T-helper 2 cell treated with Interferon-gamma antibody and Interleukin-4, amounts not matched to agents 100 ng/mL and 5 ng/mL, for 36 hours (primary cell): ENCODE data around the gene DCDC2C. TPM values are rescaled to one million over a fixed set of nuclear protein-coding genes. Genes with fewer than 3 reads are reported as not detected.

Source experiments
- intact Hi-C: fragments of 100-400 bp; cut with micrococcal nuclease; formaldehyde crosslinking; loops from one replicate; pipeline ENCODE4 v1.15.1; 2023
- total RNA-seq: library from RNA; stranded (reverse); gene quantifications from 2 replicates; pipeline ENCODE4 v1.2.3, GENCODE V29; 2022

Gene DCDC2C
- total RNA-seq, 1 donor from 2014 or later, result not detected

GRCh38 chr2:3709225-3709624 lies 5.8 kb downstream of the DCDC2C start:
- intact Hi-C loops, result no loop called here

- intact Hi-C loops, result no loop called here
Measured at GRCh38 chr2:3712424-3712823, 9.0 kb downstream of the DCDC2C start.

GRCh38 chr2:3712831-3713503 lies 9.6 kb downstream of the DCDC2C start:
- intact Hi-C loops, result no loop called here

- intact Hi-C loops, result no loop called here
Measured at GRCh38 chr2:3718679-3719078, 15.3 kb downstream of the DCDC2C start.

- intact Hi-C loops, result loop anchor here (5.0 kb wide), 1 partner anchor 102 kb away; no protein-coding TSS in a partner anchor
Measured at GRCh38 chr2:3725002-3725401, 21.6 kb downstream of the DCDC2C start.

GRCh38 chr2:3725458-3726250 lies 22.3 kb downstream of the DCDC2C start:
- intact Hi-C loops, result loop anchor here (5.0 kb wide), 1 partner anchor 102 kb away; no protein-coding TSS in a partner anchor

GRCh38 chr2:3726511-3726910 lies 23.1 kb downstream of the DCDC2C start:
- intact Hi-C loops, result loop anchor here (5.0 kb wide), 1 partner anchor 101 kb away; no protein-coding TSS in a partner anchor

DNA sequence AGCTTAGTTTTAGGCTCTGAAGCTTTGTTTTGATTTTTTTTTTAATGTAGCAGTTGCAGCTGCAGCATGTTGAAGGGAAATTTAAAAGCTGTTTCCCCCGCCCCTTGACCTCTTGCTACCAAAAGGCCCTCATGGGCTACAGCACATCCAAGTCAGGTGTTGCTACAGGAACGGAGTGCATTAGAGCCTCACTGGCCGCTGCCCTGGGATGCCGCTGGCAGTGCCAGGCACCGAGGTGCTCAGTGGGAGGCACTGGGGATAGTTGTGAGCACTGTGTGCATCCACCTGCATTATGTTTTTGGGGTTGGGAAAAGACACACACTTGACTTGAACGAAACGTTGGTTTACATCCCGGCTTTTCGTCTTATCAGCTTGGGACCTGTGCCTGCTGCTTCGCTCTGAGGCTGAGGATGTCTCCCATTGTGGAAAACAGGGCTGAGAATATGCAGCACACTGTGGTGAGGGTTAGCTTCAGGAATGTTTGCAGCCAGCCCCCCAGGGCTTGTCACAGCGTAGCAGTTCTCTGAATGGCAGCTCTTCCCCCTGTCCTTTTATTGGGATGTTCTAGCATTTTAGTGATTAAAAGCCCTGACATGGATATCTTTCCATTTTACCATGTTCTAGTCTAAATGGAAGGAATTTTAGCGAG lies 24.1 kb downstream of the DCDC2C start:
- intact Hi-C loops, result loop anchor here (1.0 to 5.0 kb wide), 2 partner anchors 54 to 100 kb away; no protein-coding TSS in a partner anchor

DNA sequence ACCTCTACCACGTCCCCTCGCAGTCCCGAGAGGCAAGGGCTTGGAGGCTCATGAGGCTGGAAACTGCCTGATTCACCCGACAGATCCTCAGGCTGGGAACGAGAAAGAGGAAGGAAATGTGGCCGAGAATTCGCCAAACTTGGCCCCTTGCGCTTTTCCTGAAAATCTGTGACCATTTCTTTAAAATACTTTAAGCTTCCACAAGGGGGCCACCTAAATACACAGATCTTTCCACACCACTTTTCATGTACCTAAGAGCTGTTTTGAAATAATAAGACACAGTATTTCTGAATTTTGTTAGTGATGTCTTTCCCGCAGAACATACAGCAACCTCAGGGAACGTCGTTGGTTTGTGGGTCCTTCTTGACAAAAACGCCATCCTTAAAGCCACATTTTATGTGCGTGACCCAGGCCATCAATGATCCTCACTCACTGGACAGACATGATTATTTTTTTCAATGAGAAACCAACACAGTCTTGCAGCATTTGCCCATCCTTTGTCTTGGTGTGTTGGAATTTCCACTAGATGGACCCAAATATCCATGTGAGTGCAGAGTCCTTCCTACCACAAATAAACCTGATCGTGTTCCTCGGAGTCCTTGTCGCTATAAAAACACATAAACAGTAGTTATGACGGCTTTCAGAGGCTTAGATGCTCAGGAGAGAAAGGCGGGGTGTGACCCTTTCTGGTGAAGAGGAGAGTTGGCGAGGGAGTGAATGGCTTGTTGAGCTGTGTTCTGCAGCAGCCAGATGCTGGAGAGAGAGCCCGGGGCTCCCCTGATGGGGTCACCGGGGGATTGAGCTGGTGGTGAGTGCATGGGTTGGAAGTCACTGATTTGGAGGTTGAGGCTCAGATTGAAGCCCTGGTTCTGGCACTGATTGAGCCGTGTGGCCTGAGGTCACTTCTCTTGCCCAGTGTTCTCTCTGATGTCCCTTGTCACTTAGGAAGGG lies 25.0 kb downstream of the DCDC2C start:
- intact Hi-C loops, result loop anchor here (1.0 to 5.0 kb wide), 2 partner anchors 53 to 99 kb away; no protein-coding TSS in a partner anchor

DNA sequence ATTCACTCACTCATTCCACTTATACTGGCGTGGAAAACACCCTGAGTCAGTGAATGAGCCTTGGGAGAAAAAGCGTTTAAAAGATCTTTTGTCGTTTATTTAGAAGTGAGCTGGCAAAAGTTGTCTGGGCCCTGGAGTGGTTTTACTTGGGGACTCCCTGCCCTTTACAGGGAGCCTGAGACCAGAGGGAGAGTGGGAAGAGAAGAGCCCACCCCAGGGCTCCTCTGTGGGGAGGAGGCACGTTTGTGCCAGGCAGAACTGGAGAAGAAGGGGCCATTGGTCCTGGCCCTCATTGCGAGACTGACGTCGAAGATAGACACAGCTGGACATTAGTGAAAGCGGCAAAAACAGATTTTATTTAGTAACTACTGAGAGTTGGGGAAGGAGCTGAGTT lies 25.7 kb downstream of the DCDC2C start:
- intact Hi-C loops, result loop anchor here (5.0 kb wide), 1 partner anchor 98 kb away; no protein-coding TSS in a partner anchor

GRCh38 chr2:3729786-3730185 lies 26.4 kb downstream of the DCDC2C start:
- intact Hi-C loops, result loop anchor here (5.0 kb wide), 1 partner anchor 98 kb away; no protein-coding TSS in a partner anchor

DNA sequence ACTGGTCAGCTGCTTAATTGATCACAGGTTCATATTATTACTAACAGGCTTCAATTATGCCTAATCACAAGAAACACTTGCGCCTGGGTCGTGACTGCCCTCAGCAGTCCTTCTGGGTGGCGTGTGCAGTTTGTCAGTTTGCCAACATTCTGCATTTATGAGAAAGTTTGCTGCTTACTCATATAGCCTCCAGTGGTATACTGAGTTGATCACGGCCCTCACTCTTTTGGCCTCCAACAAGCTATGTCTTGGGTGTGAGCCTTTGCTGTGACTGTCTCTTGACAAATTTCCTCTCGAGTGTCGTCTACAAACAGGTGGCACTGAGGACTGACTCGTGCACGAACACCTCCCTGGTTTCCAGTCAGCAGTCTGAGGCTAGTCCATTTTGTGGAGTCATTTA lies 27.3 kb downstream of the DCDC2C start:
- intact Hi-C loops, result no loop called here

GRCh38 chr2:3731829-3732228 lies 28.5 kb downstream of the DCDC2C start:
- intact Hi-C loops, result no loop called here

DNA sequence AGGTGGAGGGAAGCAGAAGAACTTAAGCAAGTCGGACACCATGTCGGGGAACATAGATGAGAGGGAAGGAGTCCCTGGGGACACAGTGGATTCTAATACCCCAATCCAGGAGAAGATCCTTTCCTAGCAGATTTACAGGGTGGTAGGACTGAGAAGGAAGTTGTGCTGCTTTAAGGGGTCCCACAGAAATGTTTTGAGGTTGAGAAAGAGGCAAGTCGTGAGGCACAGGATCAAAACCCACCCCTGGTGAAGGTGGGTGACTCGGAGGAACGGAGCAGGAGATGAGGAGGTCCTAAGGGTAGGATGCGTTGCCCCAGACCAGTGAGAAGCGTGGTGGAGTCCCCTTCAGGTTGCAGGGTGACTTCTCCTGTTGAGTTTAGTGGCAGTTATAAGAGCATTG lies 32.7 kb downstream of the DCDC2C start:
- intact Hi-C loops, result no loop called here

DNA sequence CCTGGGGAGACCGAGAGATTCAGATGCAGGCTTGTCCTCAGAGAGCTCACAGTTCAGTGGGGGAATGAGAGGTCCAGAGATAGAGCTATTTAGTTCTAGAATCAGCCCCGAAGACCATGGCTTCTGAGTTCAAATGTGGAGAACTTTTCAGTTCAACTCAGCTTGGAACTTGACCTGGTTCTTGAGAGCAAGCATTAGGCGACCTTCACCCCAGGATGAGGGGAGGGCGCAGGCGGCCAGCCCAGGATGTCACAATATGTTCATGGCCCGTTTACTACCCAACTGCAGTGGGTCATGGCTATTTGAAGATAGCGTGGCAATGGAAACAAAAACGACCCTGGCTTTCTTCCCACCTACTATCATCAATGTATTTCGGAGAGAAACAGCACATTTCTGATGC lies 33.8 kb downstream of the DCDC2C start:
- intact Hi-C loops, result no loop called here

DNA sequence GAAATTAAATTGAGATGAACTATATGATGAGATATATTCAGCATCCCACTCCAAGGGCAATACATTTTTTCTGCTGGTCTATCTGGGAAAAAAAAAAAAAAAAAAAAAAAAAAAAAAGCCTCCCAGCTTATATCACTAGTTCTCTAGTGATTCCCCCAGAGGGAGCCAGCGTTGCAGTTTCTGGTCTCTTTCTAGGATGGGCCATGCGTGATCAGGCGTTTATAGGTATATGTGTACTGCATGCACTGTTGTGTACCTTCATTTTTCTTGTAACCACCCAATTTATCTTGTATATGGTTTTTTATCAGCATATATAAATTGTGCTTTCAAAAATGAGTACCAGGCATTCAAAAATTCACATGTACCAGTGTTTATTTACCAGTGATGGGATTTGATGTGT lies 35.1 kb downstream of the DCDC2C start:
- intact Hi-C loops, result no loop called here

DNA sequence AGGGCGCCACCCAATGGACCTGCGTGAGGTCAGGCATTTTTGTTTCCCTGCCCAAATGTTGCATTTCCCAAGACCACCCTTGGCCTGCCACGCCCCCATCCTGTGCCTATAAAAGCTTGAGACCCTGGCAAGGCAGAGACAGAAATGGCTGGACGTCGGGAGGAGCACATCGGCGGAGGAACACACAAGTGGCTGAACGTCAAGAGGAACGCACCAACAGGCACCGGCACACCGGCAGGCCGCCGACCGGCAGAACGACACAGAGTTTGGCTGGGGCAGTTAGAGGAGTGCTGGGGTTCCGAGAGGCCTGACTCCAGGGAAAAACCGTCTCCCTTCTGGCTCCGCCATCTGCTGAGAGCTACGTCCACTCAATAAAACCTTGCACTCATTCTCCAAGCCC lies 35.9 kb downstream of the DCDC2C start:
- intact Hi-C loops, result no loop called here

DNA sequence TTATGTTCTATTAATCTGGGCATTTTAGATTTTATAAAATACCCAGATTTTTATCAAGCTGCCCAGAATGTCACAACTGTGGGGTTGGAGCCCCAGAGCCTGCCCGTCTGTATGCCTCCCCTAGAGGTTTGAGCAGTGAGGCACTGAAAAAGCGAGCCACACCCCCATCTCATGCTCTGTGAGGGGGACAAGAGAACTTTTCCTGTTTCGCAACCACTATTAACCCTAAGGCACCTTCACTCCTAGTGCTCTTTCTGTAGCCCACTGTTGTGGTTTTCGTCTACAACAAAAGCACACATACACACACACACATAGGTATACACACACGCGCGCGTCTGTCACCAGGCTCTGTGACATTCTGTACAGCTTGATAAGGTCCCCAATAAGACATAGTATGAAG lies 38.0 kb downstream of the DCDC2C start:
- intact Hi-C loops, result no loop called here

- intact Hi-C loops, result no loop called here
Measured at GRCh38 chr2:3741867-3742602, 38.7 kb downstream of the DCDC2C start.
